HepG2 (cell line): Measurements from ENCODE around the gene DMGDH.

Experiments used
- CTCF ChIP-seq: sonication (generic); formaldehyde crosslinking; IDR thresholded peaks from 2 replicates; pipeline ENCODE4 v1.5.0; 2020; ENCODE audit warnings: mild to moderate bottlenecking, missing genetic modification reagents, moderate library complexity
- POLR2A ChIP-seq, 2 experiments: IDR thresholded peaks; 2 replicates each; pipeline ENCODE4 v1.6.1; 2011; ENCODE audit warnings: low read depth in 2 of 2, low read length in 2 of 2, mild to moderate bottlenecking in 1 of 2, moderate library complexity in 1 of 2; ENCODE audit not compliant: insufficient read depth in 1 of 2
- POLR2AphosphoS5 ChIP-seq: IDR thresholded peaks from 2 replicates; pipeline ENCODE4 v1.6.1; 2012; ENCODE audit warnings: low read depth, low read length

DNA sequence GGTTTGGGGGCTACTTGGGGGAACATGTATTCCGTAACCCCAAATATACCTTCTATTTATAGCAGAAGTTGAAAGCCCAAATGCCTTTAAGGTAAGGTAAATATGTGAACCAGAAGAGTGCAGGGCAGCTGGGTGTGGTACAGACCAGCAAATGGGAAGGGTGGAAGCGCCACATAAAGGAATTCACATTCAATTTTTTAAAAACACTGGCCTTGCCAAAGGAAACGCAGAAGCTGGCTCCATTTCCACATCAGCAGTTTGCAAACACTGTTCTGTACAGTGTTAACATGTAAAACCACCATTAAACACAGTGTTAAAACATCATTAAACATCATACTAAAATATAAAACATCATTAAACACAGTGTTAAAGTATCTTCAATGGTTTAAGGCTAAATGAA is 38.6 kb upstream of the DMGDH start:
- TF ChIP-seq CTCF (CRISPR knock-in tag) (no peak), POLR2A (IDR thresholded peaks at IDR 0.05; ENCODE audit: insufficient read depth in 1 of 2, low read depth in 2 of 2, low read length in 2 of 2) (no peak), POLR2AphosphoS5 (no peak)
